CD8-positive, alpha-beta memory T cell (primary cell): ENCODE results near the gene CAMK2N2. TPM values are rescaled to one million over a fixed set of nuclear protein-coding genes. Genes with fewer than 3 reads are reported as not detected.

Experiments used
- CTCF ChIA-PET: fragments of 350-600 bp; sonication (Branson Sonifier 250); formaldehyde crosslinking; loops from one replicate; lab custom pipeline; 2021; ENCODE audit warnings: antibody characterized with exemption; lab: Charles Lee
- POLR2A ChIA-PET: fragments of 350-600 bp; sonication (Branson Sonifier 250); formaldehyde crosslinking; loops from one replicate; lab custom pipeline; 2021; ENCODE audit warnings: antibody characterized with exemption; lab: Charles Lee
- DNase-seq, 5 donors: peaks; one replicate each; pipeline versions ENCODE4 v3.0.0 to v3.0.0-alpha.2; 2020 to 2022; ENCODE audit warnings: mixed read lengths in 1 of 5
- H3K27ac ChIP-seq: one replicate; pipeline ENCODE4 v1.7.0; 2013; ENCODE audit warnings: low read depth, mild to moderate bottlenecking, low read length, moderate library complexity
- H3K27me3 ChIP-seq: 2 replicates; pipeline ENCODE4 v1.7.0; 2013; ENCODE audit warnings: low read length, mild to moderate bottlenecking; ENCODE audit not compliant: insufficient read depth, poor library complexity, severe bottlenecking
- H3K36me3 ChIP-seq: 2 replicates; pipeline ENCODE4 v1.7.0; 2013; ENCODE audit warnings: mild to moderate bottlenecking, low read length, moderate library complexity; ENCODE audit not compliant: insufficient read depth
- H3K4me1 ChIP-seq: 2 replicates; pipeline ENCODE4 v1.7.0; 2013; ENCODE audit warnings: mild to moderate bottlenecking, low read length, moderate library complexity; ENCODE audit not compliant: insufficient read depth
- H3K4me3 ChIP-seq: 2 replicates; pipeline ENCODE4 v1.7.0; 2013; ENCODE audit warnings: mild to moderate bottlenecking, low read length
- H3K9me3 ChIP-seq: 2 replicates; pipeline ENCODE4 v1.7.0; 2013; ENCODE audit warnings: mild to moderate bottlenecking, low read length
- H3K27ac Mint-ChIP-seq, 8 donors: one replicate each; pipeline ENCODE4 v1.8.0; 2020 to 2021; ENCODE audit warnings: mixed read lengths in 8 of 8, mild to moderate bottlenecking in 6 of 8, inconsistent platforms in 3 of 8, moderate library complexity in 3 of 8
- H3K27me3 Mint-ChIP-seq, 2 donors: one replicate each; pipeline ENCODE4 v1.8.0; 2020 to 2021; ENCODE audit warnings: mixed read lengths in 2 of 2, mild to moderate bottlenecking in 1 of 2, moderate library complexity in 1 of 2
- H3K36me3 Mint-ChIP-seq, 3 donors: one replicate each; pipeline ENCODE4 v1.8.0; 2020 to 2021; ENCODE audit warnings: mixed read lengths in 3 of 3, inconsistent platforms in 1 of 3, mild to moderate bottlenecking in 1 of 3
- H3K4me1 Mint-ChIP-seq, 3 donors: one replicate each; pipeline ENCODE4 v1.8.0; 2020 to 2021; ENCODE audit warnings: mixed read lengths in 3 of 3, inconsistent platforms in 1 of 3, mild to moderate bottlenecking in 1 of 3
- H3K4me3 Mint-ChIP-seq, 7 donors: one replicate each; pipeline ENCODE4 v1.8.0; 2020 to 2021; ENCODE audit warnings: mixed read lengths in 7 of 7, mild to moderate bottlenecking in 6 of 7, moderate library complexity in 4 of 7, inconsistent platforms in 2 of 7
- H3K9me3 Mint-ChIP-seq, 5 donors: one replicate each; pipeline ENCODE4 v1.8.0; 2020 to 2022; ENCODE audit warnings: mixed read lengths in 5 of 5, mild to moderate bottlenecking in 3 of 5, moderate library complexity in 2 of 5, inconsistent platforms in 1 of 5
- polyA plus RNA-seq: library from polyadenylated mRNA; unstranded; fragments of 300-500 nt; fragmentation: Illumina TruSeq; gene quantifications from one replicate; pipeline ENCODE4 v1.2.3, GENCODE V29; 2021
- total RNA-seq, 2 experiments: library from RNA; stranded (reverse); gene quantifications; one replicate each; pipeline ENCODE4 v1.2.3, GENCODE V29; 2021

CAMK2N2 gene
- total and polyA plus RNA-seq, 3 experiments from 2014 or later, result 0.66 to 0.77 TPM; not detected in 1

- H3K4me3 Mint-ChIP-seq, result peak overlapping the region in 6 of 7 donors; percentile 18 to 92 (median 84)
- no peak for DNase-seq
- no peaks in the 10 kb centered on the region for H3K36me3 ChIP-seq
- H3K27me3 ChIP-seq, result peaks cover 42% of the 10 kb centered on the region
- H3K27ac Mint-ChIP-seq, result peak overlapping the region in 4 of 8 donors; percentile 20 to 56 (median 34)
- H3K4me3 ChIP-seq, result no peak overlapping the region
- no peaks in the 10 kb centered on the region for H3K36me3 Mint-ChIP-seq
- ChIA-PET CTCF (no interaction called here), POLR2A (no interaction called here)
- no peaks in the 10 kb centered on the region for H3K4me1 ChIP-seq
- H3K9me3 Mint-ChIP-seq, result no peaks in the 10 kb centered on the region
- peaks cover 7 to 15% (median 15%) of the 10 kb centered on the region in 3 donors for H3K4me1 Mint-ChIP-seq
- no peaks in the 10 kb centered on the region for H3K9me3 ChIP-seq
- no peak overlapping the region for H3K27ac ChIP-seq
- peaks cover 34 to 50% of the 10 kb centered on the region in 2 donors for H3K27me3 Mint-ChIP-seq
These were observed 29.7 kb downstream of the CAMK2N2 start for GRCh38 chr3:184231671-184232070.

GRCh38 chr3:184230603-184231528 is 30.5 kb downstream of the CAMK2N2 start:
- Mint-ChIP-seq H3K9me3 (no peaks in the 10 kb centered on the region), H3K36me3 (no peaks in the 10 kb centered on the region), H3K27me3 (peaks cover 34 to 58% of the 10 kb centered on the region in 2 donors), H3K27ac (peak overlapping the region in 4 of 8 donors; percentile 20 to 56 (median 34)), H3K4me3 (peak overlapping the region; percentile 45 to 93 (median 86)), H3K4me1 (peaks cover 7 to 15% (median 15%) of the 10 kb centered on the region in 3 donors)
- Histone ChIP-seq H3K27ac (no peak overlapping the region), H3K4me1 (no peaks in the 10 kb centered on the region), H3K27me3 (peaks cover 42% of the 10 kb centered on the region), H3K36me3 (no peaks in the 10 kb centered on the region), H3K9me3 (no peaks in the 10 kb centered on the region), H3K4me3 (no peak overlapping the region)
- POLR2A ChIA-PET, result interaction anchor here (0.9 kb wide), 1 partner anchor 96 kb away, joined by 4 read pairs; the partner anchor contains the start of gene EIF2B5
- DNase-seq, result no peak
- CTCF ChIA-PET, result interaction anchor here (1.2 kb wide), 1 partner anchor 16 kb away, joined by 3 read pairs; no protein-coding TSS in a partner anchor

GRCh38 chr3:184230081-184230602 is 31.2 kb downstream of the CAMK2N2 start:
- Mint-ChIP-seq H3K9me3 (no peaks in the 10 kb centered on the region), H3K4me1 (peaks cover 7 to 15% (median 15%) of the 10 kb centered on the region in 3 donors), H3K4me3 (peak overlapping the region in 3 of 7 donors; percentile 74 to 89 (median 75)), H3K27ac (no peak overlapping the region), H3K27me3 (peaks cover 34 to 58% of the 10 kb centered on the region in 2 donors), H3K36me3 (no peaks in the 10 kb centered on the region)
- POLR2A ChIA-PET, result interaction anchor here (0.9 kb wide), 1 partner anchor 95 kb away, joined by 4 read pairs; the partner anchor contains the start of gene EIF2B5
- Histone ChIP-seq H3K27ac (no peak overlapping the region), H3K36me3 (no peaks in the 10 kb centered on the region), H3K9me3 (no peaks in the 10 kb centered on the region), H3K27me3 (peaks cover 42% of the 10 kb centered on the region), H3K4me3 (peak overlapping the region; percentile 62), H3K4me1 (no peaks in the 10 kb centered on the region)
- CTCF ChIA-PET, result interaction anchor here (0.6 to 1.2 kb wide), 2 partner anchors 17 to 20 kb away, joined by 3 read pairs; no protein-coding TSS in a partner anchor
- no peak for DNase-seq

GRCh38 chr3:184229394-184230080 is 31.8 kb downstream of the CAMK2N2 start, which contains the start of gene VWA5B2:
Gene VWA5B2 (plus strand): TSS chr3:184229585. CDS start chr3:184230529, 944 bp downstream.
- Mint-ChIP-seq H3K4me3 (peak within 1 kb of the TSS; percentile 30 to 89 (median 75)), H3K9me3 (no peaks in the 10 kb centered on the region), H3K27ac (peak within 1 kb of the TSS in 2 of 8 donors; percentile 42 to 50), H3K36me3 (no peaks in the 10 kb centered on the region), H3K27me3 (peaks cover 36 to 61% of the 10 kb centered on the region in 2 donors), H3K4me1 (peaks cover 7 to 15% (median 15%) of the 10 kb centered on the region in 3 donors)
- Histone ChIP-seq H3K9me3 (no peaks in the 10 kb centered on the region), H3K4me1 (no peaks in the 10 kb centered on the region), H3K4me3 (peak within 1 kb of the TSS; percentile 62), H3K27ac (no peak within 1 kb of the TSS), H3K27me3 (peaks cover 42% of the 10 kb centered on the region), H3K36me3 (no peaks in the 10 kb centered on the region)
- ChIA-PET CTCF (interaction anchor here (0.6 to 3.9 kb wide), 5 partner anchors 14 to 334 kb away, joined by 3 to 21 read pairs (median 3); no protein-coding TSS in a partner anchor), POLR2A (interaction anchor here (0.9 kb wide), 1 partner anchor 94 kb away, joined by 4 read pairs; the partner anchor contains the start of gene EIF2B5)
- peak; percentile 73 to 83 (median 75) for DNase-seq

- H3K9me3 Mint-ChIP-seq, result no peaks in the 10 kb centered on the region
- POLR2A ChIA-PET, result no interaction called here
- Histone ChIP-seq H3K9me3 (no peaks in the 10 kb centered on the region), H3K4me1 (no peaks in the 10 kb centered on the region), H3K27ac (no peak overlapping the region), H3K27me3 (peaks cover 42% of the 10 kb centered on the region), H3K36me3 (no peaks in the 10 kb centered on the region), H3K4me3 (no peak overlapping the region)
- H3K4me1 Mint-ChIP-seq, result peaks cover 7 to 15% (median 15%) of the 10 kb centered on the region in 3 donors
- no peak for DNase-seq
- H3K27me3 Mint-ChIP-seq, result peaks cover 34 to 64% of the 10 kb centered on the region in 2 donors
- CTCF ChIA-PET, result interaction anchor here (0.9 to 4.4 kb wide), 19 partner anchors 10 to 333 kb away, joined by 3 to 36 read pairs (median 8); partner anchors contain the start of genes ABCC5, AP2M1, CAMK2N2 and CLCN2
- peak overlapping the region in 1 of 8 donors; percentile 17 for H3K27ac Mint-ChIP-seq
- H3K36me3 Mint-ChIP-seq, result no peaks in the 10 kb centered on the region
- peak overlapping the region in 6 of 7 donors; percentile 41 to 89 (median 76) for H3K4me3 Mint-ChIP-seq
These were observed 32.8 kb downstream of the CAMK2N2 start for GRCh38 chr3:184228376-184229137.

GRCh38 chr3:184227481-184227935 is 33.8 kb downstream of the CAMK2N2 start:
- Histone ChIP-seq H3K9me3 (no peaks in the 10 kb centered on the region), H3K27me3 (peaks cover 37% of the 10 kb centered on the region), H3K27ac (no peak overlapping the region), H3K36me3 (no peaks in the 10 kb centered on the region), H3K4me3 (no peak overlapping the region), H3K4me1 (no peaks in the 10 kb centered on the region)
- POLR2A ChIA-PET, result interaction anchor here (0.6 kb wide), 2 partner anchors 42 to 411 kb away, joined by 3 to 4 read pairs; partner anchors contain the start of gene ABCF3
- Mint-ChIP-seq H3K27ac (no peak overlapping the region), H3K9me3 (no peaks in the 10 kb centered on the region), H3K27me3 (peaks cover 30 to 59% of the 10 kb centered on the region in 2 donors), H3K36me3 (no peaks in the 10 kb centered on the region), H3K4me3 (no peak overlapping the region), H3K4me1 (peaks cover 7 to 15% (median 15%) of the 10 kb centered on the region in 3 donors)
- CTCF ChIA-PET, result interaction anchor here (0.8 to 4.4 kb wide), 31 partner anchors 11 to 287 kb away, joined by 3 to 36 read pairs (median 4); partner anchors contain the start of genes ABCC5, ABCF3, AP2M1 and CAMK2N2
- peak; percentile 38 to 69 (median 48) for DNase-seq
